ENCODE results near the gene DNAJB4.
A peak's percentile ranks its signal among the peaks of the same experiment; 100 is the strongest.
"Not testable (repeated sequence)": the region's sequence is repeated elsewhere in the genome, so short reads cannot be mapped to it uniquely, and the experiment has no call there.

The DNAJB4 gene

DNA sequence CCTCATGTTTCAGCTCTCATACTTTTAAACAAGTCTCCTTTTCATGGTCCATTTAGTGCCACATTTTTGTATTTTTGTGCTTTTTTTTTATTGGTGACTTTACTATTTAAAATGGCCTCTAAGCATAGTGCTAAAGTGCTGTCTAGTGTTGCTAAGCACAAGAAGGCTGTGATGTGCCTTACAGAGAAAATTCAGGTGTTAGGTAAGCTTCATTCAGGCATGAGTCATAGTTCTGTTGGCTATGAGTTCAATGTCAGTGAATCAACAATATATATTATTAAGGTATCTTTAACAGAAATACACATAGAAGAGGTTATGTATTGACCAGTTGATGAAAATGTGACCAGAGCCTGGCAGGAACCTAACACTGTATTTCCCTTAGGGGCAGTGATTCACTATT is 13.1 kb upstream of the DNAJB4 start:
- no peak for DNase-seq

DNA sequence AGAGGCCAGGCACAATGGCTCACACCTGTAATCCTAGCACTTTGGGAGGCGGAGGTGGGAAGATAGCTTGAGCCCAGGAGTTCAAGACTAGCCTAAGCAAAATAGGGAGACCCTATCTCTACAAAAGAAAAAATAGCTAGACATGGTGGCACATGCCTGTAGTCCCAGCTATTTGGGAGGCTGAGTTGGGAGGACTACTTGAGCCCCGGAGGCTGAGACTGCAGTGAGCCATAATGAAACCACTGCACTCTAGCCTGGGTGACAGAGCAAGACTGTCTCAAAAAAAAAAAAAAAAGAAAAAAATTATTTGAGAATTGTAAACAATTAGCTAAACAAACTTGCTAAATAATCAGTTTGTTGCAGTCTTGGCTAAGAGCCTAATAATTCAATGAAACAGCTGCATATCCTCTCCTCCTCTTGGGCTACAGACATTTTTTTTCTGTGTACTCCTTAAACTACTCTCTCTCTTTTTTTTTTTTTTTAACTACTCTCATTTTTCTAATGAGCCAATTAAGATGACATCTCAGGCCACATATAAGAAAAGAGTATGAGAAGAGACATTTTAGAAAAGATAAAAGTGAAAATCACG is 10.5 kb upstream of the DNAJB4 start:
- no peak for DNase-seq

DNA sequence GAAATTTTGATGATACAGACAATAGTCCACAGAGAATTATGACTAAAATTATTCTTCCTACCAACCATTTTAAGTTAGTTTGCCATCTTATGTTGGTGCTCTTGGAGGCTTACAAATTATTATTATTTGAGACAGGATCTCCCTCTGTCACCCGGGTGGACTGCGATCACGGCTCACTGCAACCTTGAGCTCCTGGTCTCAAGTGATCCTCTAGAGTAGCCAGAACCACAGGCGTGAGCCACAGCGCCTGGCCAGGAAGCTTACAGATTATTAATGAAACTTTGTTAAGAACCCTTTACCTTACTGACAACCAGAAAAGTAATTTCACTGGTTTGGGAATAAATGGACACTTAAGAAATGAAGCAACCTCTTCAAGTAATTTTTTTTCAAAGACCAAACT is 8.0 kb upstream of the DNAJB4 start:
- no peak for DNase-seq

DNA sequence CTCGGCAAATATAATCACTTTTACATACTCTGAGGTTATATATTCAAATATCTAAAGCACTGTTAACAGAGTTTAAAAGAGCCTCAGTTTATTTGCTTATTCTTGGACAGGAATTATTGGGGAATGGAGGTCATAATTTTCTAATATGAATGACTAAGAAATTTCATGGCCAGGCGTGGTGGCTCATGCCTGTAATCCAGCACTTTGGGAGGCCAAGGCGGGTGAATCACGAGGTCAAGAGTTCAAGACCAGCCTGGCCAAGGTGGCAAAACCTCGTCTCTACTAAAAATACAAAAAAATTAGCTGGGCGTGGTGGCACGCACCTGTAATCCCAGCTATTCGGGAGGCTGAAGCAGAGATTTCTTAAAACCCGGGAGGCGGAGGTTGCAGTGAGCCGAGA is 4.2 kb upstream of the DNAJB4 start:
- DNase-seq, result not testable (repeated sequence)

DNA sequence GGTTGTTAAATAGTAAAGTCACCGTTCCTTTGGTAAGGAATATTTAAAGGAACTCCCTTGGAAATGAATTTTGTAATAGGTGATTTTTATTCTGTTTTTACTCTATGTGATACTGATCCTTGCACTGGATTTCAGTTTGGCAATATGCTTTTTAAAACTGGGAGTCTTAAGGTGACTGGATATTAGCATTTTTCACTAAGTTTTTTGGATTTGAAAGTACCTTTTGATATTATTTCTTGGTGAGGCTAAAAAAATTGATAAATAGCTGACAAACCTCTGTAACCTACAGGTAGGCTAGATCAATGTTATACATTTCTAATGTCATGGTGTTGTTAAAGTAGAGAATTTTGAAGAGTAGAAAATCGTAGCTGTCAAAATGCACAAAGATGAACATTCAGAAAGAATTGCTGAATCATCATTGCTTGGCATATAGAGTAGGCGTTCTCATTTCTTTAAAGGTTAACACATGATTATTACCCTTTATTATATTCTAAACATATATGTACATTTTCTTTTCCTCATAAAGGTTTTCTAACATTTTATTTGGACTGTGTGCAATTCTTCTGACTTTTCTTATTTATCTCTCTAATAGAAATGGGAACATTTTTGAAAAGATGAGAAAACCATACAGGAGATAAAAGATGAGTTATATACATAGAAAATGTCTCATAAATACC is 1.5 kb upstream of the DNAJB4 start:
- DNase-seq, result peak; percentile 5 to 22

DNA sequence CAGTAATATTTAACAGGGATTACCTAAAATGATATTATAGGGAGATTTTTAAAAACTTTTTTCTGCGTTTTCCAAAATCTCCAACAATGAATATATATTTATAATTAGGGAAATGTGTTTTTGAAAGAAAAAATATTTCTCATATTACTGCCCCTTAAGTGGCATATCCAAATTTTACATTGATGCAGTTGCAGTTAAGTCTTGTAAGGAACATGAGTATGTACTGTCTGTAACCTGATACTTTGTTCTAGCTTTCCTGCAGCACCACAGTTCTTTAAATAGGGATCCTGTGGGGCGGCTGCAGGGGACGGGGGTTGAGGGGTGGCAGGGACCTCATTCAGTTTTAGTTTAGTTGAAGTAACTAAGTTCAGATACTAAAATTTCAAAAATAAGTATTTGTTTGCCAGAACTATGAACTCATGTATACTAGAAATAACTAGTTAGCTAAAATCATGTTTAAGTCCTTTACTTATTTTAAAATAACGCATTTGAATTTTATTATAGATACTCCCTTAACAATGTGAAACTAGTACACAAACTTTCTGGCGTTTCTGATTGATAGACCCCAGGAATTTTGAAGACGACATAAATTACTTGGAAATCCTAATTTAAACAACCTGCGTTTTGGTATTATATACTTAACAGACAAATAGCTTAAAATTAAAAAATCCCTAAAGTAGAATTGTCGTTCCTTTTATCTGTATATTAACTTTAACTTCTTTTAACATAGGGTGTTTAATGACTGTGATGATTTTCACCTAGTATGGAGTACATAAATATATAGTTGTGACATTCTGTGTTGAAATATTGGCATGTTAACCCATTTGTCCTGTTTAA is 639 bp upstream of the DNAJB4 start:
- peak; percentile 88 to 91 for DNase-seq

DNA sequence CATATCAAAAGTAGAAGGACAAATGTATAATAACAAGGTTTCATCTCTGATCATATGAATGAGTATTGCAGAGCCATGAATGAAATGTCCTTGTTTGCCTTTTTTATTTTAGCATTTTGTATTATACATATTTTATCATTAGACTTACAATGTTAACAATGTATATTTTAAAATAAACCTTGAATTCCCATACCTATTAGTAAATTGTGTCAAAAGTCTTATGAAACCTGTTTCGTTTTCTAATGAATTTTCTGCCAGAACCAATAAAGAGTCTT is 646 bp downstream of the DNAJB4 start:
- DNase-seq, result no peak

DNA sequence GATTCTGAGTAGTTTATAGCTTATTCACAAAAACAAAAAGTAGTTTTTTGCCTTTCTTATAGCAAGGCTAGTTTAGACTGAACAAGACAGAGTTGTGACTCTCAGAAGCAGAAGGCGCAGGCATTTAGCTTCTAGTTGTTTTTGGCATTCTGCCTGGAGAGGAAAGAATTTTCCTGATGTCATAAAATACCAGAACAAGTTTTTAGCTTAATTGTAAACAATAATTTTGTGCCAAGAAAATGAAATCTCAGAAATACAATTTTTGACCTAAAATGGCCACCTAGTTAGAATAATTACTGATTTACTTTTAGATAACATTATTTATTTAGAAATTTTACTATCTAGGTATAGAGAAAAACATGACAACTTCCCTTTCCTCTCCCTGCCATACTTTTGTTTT is 1.0 kb downstream of the DNAJB4 start:
- peak; percentile 25 to 46 for DNase-seq

DNA sequence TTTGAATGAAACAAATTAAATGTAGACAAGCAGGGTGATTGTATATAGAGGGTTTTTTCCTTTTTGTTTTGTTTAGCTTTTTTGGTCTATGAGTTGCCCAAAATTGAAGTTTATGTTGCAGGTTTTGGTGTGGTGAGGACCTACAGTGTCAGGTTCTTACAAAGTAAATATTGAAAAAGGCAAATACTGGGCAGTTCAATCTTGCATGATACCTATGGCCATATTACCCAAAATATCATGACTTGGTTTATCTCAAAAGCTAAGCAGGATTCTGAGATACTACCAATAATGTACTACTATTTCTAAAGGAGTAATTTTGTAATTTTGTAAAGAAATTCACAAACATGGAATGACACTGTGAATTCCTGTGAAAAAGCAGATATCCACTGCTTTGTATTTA is 1.8 kb downstream of the DNAJB4 start:
- no peak for DNase-seq

DNA sequence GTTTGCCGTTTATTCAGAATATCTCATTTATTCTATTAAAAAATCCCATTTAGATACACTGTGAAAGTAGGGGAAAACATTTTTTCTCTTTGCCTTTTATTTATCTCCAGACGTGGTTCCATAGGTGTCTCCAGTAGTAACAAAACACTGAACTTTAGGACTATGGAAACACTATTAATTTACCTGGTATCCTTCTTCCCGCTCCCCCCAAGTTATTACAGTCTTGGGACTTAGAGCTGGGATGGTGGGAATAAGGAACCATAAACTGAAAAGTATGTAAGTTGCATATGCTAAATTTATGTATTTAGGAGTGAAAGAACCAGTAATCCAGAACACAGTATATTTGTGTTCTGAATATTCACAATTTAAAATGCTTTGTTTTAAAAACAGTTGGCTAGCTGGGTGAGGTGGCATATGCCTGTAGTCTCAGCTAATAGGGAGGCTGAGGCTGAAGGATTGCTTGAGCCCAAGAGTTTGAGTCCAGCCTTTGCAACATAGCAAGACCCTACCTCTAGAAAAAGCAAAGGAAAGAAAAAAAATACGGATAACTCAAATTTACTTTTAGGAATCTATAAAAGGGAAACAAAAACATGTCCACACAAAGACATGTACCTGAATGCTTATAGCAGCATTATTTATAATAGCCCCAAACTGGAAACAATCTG is 3.1 kb downstream of the DNAJB4 start:
- DNase-seq, result no peak

DNA sequence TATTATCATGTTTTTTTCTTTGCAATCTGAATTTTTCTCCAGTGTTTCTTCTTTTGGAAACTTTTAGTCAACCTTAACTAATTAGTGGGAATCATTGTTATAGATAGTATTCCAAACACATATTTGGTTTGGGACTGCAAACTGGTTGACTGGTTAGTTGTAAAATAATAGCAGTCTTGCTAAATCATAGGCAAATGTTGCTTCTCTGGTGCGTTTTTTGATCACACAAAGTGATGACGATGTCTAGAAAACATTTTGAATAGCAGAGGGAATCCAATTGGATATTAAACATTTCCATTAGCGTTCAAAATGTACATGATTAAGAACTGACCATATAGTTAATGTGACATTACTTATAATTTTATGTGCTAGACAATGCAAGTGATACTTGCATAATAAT is 4.5 kb downstream of the DNAJB4 start:
- DNase-seq, result no peak

DNA sequence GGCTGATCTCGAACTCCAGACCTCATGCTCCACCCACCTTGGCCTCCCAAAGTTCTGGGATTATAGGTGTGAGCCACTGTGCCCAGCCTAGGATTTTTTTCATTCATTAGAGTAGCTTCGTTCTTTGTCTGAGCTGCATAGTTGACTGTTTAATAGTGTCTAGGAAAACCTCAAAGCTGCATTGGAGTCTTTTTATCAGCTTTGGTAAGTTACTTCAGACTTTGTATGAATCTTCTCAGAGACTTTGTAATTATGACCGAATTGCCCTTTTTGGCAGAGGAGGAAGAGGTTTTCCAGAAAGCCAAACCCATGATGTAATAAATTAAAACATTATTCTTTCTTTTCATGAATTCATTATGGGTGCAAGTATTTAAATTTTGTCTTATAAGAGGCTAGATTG is 5.1 kb downstream of the DNAJB4 start:
- DNase-seq, result no peak

DNA sequence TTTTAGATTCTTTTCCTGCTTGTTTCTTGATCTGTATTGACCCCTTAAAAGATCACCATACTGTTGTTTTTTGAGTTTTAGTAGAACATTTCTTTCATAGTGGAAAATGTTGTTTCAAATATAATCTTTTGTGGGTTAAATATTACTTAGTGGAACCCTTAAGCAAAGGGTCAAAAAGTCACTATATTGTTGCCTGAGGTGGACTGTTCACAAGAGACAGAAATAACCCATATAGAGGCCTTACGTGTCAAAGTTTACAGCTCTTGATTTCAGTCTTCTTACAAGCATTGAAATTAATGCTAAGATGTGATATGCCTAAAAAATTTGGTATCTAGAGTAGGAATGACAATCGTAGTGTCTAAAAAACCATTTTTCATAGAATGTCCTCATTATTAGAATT is 6.3 kb downstream of the DNAJB4 start:
- DNase-seq, result no peak

DNA sequence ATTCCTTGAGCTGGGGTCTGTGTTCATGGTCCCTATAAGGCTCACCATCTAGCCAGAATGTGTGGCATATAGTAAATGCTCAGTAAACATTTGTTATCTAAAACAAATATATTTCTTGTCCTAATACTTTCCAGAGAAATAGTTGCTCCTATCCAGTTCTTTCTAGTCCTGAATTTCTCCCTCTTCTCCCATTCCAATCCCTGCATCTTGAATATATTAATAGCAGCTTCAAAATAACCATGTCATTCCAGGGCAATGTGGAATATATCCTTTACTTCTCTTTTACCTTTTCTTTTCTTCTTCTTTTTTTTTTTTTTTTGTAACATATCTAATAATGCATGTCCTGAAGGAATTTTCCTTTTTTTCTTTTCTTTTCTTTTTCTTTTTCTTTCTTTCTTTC is 10.4 kb downstream of the DNAJB4 start:
- no peak for DNase-seq

DNA sequence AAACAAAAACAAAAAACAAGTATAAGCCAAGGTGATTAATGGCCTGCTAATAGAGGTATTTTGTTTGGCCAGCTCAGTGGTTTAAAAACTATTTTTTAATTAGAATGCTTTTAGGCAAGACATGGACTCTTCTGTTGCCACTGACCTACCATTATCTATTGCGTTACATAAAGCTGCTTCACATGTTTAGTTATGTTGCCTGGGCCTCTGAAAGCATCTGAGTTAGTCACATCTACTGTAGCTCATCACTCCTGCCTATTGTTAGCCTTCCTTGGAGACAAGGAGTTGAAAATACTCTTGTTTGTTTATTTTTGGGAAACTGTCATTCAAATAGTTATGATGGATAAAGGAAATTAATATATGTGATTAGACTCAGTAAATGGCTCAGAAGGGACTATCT is 14.3 kb downstream of the DNAJB4 start:
- DNase-seq, result no peak

DNA sequence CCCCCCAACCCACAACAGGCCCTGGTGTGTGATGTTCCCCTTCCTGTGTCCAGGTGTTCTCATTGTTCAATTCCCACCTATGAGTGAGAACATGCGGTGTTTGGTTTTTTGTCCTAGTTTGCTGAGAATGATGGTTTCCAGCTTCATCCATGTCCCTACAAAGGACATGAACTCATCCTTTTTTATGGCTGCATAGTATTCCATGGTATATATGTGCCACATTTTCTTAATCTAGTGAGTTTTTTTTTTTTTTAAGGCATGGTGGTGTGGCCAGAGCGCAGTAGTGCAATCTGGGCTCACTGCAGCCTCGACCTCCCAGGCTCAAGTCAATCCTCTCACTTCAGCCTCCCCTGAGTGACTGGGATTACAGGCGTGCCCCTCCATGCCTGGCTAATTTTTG is 16.4 kb downstream of the DNAJB4 start:
- DNase-seq, result not testable (repeated sequence)

DNA sequence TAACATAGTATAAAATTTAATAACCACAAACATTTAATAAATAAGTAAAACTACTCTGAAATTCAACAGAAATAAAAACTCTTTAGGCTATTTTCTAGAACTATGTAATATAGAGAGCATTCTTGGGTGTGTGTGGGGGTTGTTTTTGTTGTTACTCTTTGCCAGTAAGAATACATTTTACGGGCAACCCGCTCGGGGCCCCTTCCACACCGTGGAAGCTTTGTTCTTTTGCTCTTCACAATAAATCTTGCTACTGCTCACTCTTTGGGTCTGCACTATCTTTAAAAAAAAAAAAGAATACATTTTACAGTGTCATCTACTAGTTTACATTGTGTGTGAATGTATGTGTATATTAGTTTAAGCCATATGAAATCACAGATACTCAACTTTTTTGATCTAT is 25.1 kb downstream of the DNAJB4 start:
- no peak for DNase-seq

DNA sequence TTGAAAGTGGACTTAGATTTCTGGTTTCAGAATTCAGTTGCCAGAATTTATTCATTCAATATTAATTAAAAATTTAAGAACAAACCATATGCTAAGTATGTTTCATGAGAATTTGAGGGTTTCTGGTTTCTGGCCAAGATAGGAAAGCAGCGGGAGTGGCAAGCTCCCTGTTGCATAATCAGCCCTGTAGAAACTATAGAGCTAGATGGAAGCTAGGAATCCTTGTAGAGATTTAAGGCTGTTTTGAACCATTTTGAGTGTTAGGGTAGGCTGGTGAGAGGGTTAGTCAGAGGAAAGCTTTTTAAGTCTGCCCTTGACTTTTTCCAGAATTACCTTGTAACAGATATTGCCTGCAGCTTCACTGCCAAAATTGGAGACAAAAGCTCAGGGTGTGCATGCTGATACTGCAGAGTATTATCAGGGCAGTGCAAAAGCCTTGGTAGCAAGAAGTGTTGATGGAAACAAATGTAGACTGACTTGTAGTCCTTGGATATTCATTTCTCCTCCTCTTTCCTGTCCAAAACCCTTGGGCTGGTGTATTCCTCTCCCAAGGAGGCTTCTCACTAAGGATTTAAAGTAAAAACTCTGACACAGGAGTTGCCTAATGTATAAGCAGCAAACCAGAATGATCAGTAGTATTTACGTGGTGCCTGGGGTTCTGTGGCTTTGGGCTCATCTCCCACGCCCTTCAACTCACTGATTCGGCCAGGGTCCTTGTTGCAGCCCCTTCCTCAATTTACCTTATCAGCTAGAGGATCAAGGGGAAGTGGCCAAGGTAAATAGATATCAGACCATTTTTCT is 28.5 kb downstream of the DNAJB4 start:
- no peak for DNase-seq

DNA sequence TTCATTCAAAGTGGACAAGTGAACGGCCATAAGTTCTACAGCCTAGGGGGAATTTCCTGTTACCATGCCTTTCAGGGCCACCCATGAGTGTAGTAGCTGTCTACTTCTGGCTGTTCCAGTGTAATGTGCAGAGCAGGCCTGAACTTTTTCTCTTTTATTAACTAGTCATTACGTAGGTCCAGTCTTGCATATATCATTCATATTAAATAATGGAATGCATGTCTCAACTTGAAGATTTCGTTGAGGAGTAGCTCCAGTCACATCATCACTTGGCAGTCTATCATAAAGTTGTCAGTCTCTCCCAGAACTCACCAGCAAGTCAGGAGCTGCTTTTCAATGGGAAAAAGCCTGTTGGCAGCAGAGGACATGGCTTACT is 29.0 kb downstream of the DNAJB4 start:
- DNase-seq, result no peak

DNA sequence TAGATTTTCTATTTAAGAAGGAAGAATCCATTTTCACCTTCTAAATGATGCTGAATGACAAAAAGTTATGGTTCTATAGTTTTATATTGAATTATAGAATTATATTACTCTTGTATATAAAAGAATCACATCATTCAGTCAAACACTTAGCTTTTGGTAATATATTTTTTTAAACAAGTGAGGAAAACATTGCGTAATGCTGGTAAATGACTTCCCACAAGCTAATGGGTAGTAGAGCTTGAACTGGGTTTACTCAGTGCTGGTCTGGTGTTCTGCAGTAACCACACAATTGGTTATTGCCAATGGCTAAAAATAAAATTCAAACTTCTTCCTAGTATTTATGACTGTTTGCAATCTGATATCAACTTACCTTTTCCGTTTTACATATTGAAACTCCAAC is 30.4 kb downstream of the DNAJB4 start:
- DNase-seq, result no peak

DNA sequence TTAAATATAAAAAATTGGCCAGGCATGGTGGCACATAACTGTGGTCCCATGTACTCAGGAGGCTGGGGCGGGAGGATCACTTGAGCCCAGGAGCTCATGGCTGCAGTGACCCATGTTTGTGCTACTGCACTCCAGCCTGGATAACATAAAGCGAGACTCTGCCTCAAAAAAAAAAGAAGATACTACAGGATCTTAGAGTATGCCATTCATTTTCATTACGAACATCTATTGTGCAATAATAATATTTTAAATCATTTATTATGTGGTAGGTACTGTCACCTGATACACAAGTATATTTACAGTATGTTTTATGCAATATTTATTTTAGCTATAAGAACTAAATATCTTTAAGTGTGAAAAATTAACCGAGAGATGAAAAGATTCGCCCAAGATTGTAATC is 31.7 kb downstream of the DNAJB4 start:
- no peak for DNase-seq

DNA sequence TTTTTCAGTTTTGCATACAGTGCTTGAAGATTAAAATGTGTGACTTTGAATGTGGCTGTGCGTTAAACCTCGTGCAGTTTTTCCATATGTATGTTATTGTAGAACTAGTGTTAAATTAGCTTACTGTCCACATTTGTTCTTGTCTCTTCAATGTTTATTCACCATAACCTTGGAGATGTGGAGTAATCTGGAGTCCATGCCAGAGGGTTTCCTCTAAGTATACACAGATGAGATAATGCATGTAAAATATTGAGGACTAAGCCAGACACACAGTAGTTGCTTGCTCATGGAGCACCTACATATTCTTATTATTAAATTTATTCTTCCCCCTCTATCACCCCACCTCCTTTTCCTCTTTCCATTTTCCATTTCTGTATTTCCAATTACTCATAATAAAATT is 33.3 kb downstream of the DNAJB4 start:
- DNase-seq, result no peak

DNA sequence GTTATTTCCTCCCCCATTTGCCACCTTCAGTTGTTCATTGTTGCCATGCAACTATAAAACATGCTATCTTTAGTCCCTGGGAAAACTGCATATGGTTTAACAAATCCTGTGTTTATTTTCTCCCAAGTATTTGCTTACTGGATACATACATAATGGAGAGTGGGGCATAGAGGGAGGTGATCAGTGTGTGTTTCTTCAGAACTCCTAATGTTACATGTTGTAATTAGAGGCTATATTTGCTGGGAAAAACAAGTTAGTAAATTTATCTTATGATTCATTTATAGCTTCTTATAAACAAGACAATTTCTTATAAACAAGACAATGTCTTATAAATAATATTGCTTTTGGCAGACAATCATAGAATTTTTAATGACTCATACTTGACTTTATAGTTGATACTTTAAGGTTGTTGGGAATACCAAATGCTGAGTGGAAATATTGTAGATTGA is 33.8 kb downstream of the DNAJB4 start:
- no peak for DNase-seq
